ENCODE data around the gene MYL1.

Gene MYL1

GRCh38 chr2:210315015-210315788, at the start of gene MYL1:
TSS of gene MYL1 (minus strand) at chr2:210315174. CDS start at chr2:210315042, 132 bp downstream.
- DNase-seq (ENCODE audit: low spot score), result no peak

- no peak for DNase-seq (ENCODE audit: low spot score)
Observed at GRCh38 chr2:210363876-210364275, 48.9 kb upstream of the MYL1 start.

- DNase-seq (ENCODE audit: low spot score), result no peak
Observed at GRCh38 chr2:210363261-210363660, 48.3 kb upstream of the MYL1 start.

GRCh38 chr2:210360412-210360811, 45.4 kb upstream of the MYL1 start:
- no peak for DNase-seq (ENCODE audit: low spot score)

GRCh38 chr2:210356944-210357343, 42.0 kb upstream of the MYL1 start:
- DNase-seq (ENCODE audit: low spot score), result no peak

GRCh38 chr2:210337159-210337558, 22.2 kb upstream of the MYL1 start:
- no peak for DNase-seq (ENCODE audit: low spot score)

- no peak for DNase-seq (ENCODE audit: low spot score)
Observed at GRCh38 chr2:210324906-210325305, 9.9 kb upstream of the MYL1 start.

GRCh38 chr2:210324458-210324857, 9.5 kb upstream of the MYL1 start:
- DNase-seq (ENCODE audit: low spot score), result no peak

GRCh38 chr2:210323003-210323402, 8.0 kb upstream of the MYL1 start:
- no peak for DNase-seq (ENCODE audit: low spot score)

GRCh38 chr2:210318891-210319290, 3.9 kb upstream of the MYL1 start:
- no peak for DNase-seq (ENCODE audit: low spot score)

GRCh38 chr2:210318486-210318885, 3.5 kb upstream of the MYL1 start:
- DNase-seq (ENCODE audit: low spot score), result no peak

GRCh38 chr2:210310550-210310949, 4.4 kb downstream of the MYL1 start:
- DNase-seq (ENCODE audit: low spot score), result no peak

GRCh38 chr2:210309548-210310233, 5.3 kb downstream of the MYL1 start:
- DNase-seq (ENCODE audit: low spot score), result no peak

- DNase-seq (ENCODE audit: low spot score), result no peak
Observed at GRCh38 chr2:210303498-210303897, 11.5 kb downstream of the MYL1 start.

- DNase-seq (ENCODE audit: low spot score), result no peak
Observed at GRCh38 chr2:210302326-210302725, 12.6 kb downstream of the MYL1 start.

GRCh38 chr2:210299866-210300373, 15.1 kb downstream of the MYL1 start:
- DNase-seq (ENCODE audit: low spot score), result no peak

- no peak for DNase-seq (ENCODE audit: low spot score)
Observed at GRCh38 chr2:210288408-210288807, 26.6 kb downstream of the MYL1 start.

GRCh38 chr2:210287301-210287700, 27.7 kb downstream of the MYL1 start:
- DNase-seq (ENCODE audit: low spot score), result no peak

- no peak for DNase-seq (ENCODE audit: low spot score)
Observed at GRCh38 chr2:210286123-210286680, 28.8 kb downstream of the MYL1 start.

- no peak for DNase-seq (ENCODE audit: low spot score)
Observed at GRCh38 chr2:210277133-210277532, 37.8 kb downstream of the MYL1 start.

GRCh38 chr2:210271300-210271699, 43.7 kb downstream of the MYL1 start:
- no peak for DNase-seq (ENCODE audit: low spot score)

GRCh38 chr2:210269148-210269547, 45.8 kb downstream of the MYL1 start:
- DNase-seq (ENCODE audit: low spot score), result no peak

GRCh38 chr2:210268281-210268680, 46.7 kb downstream of the MYL1 start:
- no peak for DNase-seq (ENCODE audit: low spot score)
